HG03521 (cell line): Measurements from ENCODE around the gene MN1.

Source experiments
- ATAC-seq: cut with Tn5 transposase; IDR thresholded peaks from one replicate; pipeline ENCODE4 v1.9.1; 2021; ENCODE audit warnings: mild to moderate bottlenecking, moderate library complexity; ENCODE audit not compliant: unreplicated experiment

MN1 gene

GRCh38 chr22:27786291-27786932 lies 15.1 kb downstream of the MN1 start:
- ATAC-seq = no peak

DNA sequence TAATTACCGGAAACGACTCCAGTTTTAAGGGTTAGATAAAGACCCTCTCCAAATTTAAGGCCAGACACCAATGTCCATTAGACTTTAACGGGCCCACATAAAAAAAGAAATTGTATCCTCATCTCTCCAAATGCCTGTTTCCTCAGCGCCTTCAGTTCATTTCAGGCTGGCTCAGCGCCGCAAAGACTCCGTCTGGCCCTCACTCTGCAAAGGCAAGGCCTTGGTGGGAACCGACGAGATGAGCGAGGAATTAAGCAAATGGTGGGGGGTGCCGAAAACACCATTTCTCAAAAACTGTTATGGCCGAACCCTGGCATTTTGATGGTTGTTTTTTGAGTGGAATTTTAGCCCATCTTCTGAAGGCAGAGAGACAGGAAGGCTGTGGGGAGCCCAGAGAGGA lies 15.7 kb downstream of the MN1 start:
- no peak for ATAC-seq

DNA sequence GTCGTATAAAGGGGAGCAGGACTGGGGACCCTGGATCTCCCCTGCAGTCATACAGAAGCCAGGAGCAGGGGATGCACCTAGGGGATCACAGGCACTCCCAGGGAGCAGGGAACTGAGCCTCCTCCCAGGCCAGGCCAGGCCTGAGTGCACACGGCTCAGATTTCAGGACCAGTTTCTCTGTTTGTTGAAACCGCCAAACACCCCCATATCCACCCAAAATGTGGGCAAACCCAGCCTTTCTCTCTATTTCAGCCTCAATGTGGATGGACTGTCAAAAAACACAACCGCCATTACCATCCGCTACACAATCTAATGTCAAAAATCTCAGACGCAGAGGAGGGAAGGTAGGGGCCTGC lies 17.5 kb downstream of the MN1 start:
- ATAC-seq = no peak

DNA sequence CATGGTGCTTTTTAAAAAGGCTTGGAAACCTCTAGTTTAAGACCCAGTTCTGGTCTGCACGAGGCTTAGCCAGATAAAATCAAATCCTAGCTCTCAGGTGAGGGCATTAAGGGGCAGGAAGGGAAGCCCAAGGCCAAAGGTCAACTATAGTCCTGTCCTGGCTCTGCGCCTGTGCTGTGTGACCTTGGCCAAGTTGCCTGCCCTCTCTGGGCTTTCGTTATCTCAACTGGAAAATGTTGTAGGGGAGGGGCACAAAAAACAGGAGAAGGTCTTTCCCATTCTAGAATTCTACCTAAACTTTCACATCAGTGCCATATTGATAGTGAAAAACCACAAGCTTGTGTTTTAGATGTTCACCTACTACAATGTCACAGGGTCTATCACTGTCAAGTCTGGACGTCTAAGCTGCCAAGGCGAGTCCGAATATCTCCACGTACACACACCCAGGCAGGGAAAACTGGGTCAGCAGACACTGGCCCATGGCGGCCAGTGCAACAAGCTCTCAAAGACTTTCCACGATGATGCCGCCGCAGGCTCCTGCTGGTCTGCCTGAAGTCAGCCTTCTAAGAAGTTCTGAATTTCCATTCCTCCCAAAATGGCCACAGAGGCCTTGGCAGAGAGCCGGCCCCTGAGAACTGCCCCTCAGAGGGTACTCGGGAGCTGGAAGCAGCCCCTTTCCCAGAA lies 18.0 kb downstream of the MN1 start:
- no peak for ATAC-seq

GRCh38 chr22:27782088-27782487 lies 19.5 kb downstream of the MN1 start:
- ATAC-seq = no peak

DNA sequence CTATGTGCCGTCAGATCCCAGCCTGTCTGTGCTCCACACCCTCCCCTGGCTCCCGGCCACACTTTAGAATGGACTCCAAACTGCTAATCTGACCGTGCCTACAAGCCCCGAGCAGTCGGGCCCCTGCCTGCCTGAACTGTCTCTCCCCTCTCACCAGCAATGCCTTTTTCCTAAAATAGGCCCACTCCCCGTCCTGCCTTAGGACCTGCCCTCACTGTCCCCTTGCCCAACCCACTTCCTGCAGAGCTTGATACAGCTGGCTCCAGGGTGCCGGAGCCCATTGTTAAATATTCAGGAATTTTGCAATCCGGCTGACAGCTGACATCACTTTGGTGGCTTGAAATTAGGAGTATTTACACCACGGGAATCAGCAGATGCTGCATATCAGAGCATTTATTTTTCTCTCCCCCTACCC lies 21.4 kb downstream of the MN1 start:
- ATAC-seq = no peak

DNA sequence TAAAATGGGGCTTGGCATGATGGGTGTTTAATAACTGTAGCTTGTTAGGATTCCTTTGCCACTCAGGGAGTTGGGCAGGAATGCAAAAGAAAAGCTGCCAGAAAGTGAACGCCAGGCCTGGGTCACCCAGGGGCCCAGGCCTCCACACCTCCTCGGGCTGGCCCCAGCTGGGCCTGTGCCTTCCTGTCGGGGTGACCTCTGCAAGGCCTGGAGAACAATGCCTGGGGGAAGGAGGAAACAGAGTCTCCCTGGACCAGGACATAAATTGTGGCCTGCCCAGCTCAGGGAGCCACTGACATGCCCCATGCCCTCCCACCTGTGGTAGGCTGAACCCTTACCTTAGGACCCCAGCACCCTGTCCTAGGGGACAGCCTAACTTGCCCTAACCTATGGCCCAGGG lies 21.9 kb downstream of the MN1 start:
- ATAC-seq = no peak

DNA sequence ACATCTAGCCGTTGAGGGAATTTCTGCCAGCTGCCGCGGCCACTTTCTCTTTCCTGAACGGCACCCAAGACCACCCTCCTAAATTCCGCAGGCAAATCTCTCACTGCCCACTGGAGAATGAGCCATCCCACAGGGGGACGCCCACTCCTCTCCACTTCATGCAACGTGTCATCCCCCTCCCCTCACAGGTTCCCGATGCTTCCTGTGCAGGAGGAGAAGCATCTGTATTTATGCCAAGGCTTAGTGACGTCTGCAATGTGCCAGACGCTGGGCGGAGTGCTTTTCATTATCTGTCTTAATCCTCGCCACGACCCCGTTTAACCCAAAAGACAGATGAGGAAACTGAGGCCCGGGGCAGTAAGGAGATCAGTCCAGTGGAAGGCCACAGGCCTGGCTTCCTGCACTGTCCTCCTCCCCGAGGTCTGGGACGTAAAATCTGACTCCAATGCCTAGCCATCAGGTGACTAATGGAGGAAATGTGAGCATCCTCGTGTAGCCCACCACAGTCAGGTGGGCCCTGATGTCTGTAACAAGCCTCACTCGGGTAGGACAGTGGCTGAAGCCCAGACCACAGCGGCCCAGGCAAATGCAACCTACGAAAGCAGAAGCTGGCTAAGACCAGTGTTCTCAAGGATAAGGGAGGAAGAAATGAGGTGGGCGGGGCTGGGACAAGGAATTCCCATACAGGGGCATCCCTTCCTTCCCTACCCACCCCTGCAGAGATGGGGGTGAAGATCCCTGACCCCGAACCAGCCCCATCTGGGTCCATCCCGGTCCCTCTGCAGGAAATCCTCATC lies 23.1 kb downstream of the MN1 start:
- ATAC-seq = no peak

DNA sequence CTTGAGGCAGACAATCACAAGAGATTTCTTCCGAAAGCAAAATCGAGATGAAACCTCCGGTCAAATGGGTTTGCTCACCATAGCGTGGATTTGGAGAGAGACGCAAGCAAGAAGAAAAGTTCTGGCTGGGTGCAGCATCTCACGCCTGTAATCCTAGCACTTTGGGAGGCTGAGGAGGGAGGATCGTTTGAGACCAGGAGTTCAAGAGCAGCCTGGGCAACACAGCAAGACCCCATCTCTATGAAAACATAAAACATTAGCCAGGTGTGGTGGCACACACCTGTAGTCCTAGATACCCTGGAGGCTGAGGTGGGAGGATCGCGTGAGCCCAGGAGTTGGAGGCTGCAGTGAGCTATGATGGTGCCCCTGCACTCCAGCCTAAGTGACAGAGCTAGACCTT lies 24.4 kb downstream of the MN1 start:
- ATAC-seq = no peak

- ATAC-seq = no peak
Observed at GRCh38 chr22:27776650-27776958, 25.0 kb downstream of the MN1 start.

DNA sequence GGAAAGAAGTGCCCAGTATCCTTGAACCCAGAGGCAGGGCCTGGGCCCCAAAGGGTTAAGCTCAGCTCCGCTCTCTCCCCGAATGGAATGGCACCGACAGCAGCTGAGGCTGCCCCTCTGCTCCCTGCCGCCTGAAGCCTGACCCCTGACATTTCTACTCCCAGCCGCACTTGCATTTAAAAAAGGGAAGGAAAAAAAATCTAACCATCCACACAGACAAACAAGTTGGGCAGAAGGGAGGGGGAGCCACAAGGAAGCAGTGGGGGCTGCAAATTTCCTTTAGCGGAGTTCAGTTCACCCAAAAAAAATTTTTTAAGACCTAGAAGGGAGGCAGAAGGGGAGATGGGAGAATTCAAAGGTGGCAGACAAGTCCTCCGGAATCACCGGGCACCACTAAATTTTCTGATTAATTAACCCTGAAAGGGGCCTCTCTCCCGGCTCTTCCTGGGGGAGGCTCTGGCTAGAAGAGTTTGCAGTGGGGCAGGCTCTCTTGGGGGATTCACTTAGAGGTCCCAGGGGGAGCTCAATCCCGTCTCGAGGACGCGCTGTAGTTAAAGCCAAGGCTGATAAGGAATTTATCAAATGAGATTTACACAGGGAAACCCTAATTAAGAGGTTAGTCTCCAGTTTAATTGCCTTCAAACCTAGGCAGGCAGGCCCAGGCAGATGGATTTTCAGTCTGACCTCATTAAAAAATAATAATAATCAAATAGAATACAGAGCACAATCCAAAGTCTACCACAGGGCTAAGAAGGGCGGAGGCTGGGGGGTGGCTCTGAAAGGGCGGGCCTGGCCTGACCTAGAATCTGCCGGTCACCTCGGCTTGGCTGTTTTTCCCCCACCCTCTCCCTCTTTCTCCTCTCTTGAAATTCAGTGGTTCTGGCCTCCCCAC lies 25.6 kb downstream of the MN1 start:
- no peak for ATAC-seq

GRCh38 chr22:27775087-27775698 lies 26.4 kb downstream of the MN1 start:
- no peak for ATAC-seq

DNA sequence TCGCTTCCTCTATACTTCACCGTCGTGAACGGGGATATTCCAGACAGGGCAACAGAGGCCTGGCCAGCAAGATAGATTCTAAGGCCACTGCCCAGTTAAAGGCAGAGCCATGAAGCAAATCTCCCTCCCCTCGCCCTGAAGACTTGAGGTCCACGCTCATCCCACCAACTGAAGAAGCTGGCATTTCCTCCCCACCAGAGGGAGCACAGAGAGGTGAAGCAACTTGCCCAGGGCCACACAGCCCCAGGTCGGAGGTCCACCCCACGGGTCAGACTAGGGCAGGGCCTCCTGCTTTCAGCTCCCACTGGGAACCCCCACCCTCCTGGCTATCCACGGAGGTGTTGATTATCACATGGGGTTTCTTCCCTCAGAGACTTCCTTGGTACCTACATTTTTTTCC lies 27.4 kb downstream of the MN1 start:
- ATAC-seq = no peak

GRCh38 chr22:27772984-27773498 lies 28.5 kb downstream of the MN1 start:
- ATAC-seq = no peak

DNA sequence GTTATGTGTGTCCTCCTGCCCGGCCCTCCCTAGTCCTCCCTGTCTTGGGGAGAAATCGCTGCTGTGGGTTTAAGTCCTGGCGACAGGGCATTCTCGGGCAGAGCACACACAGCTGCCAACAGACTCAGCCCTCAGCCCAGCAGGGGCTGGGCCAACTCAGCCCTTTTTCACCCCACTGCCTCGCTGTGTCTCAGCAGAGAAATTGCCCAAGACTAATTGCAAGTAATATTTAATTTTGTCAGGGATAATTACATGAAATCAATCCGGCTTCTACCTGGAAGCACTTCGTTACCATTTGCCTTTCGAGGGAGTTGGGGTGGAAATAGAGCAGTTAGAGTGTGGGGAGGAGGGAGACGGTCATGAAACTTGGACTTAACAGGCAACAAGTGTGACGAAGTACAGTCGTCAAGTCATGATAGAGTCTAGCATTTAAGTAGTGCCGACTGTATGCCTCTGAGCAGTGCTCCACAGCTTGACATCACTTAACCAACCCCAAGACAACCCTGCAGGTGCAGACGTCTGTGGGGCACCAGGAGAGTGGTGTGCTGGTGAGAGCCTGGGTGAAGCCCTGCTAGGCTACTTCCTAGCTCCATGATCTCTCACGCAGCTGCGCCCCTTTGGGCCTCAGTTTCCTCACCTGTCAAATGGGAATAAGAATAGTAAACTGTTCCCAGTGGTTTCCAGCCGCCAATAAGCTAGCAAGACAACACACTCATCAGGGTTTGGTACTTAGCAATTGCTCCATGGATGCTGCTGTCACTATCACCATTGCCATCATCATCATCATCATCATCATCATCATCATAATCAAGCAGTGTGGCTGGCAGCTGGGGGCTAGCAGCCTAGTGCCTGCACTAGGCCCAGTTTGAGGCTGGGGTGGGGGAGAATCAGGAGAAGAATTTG lies 29.2 kb downstream of the MN1 start:
- ATAC-seq = no peak

DNA sequence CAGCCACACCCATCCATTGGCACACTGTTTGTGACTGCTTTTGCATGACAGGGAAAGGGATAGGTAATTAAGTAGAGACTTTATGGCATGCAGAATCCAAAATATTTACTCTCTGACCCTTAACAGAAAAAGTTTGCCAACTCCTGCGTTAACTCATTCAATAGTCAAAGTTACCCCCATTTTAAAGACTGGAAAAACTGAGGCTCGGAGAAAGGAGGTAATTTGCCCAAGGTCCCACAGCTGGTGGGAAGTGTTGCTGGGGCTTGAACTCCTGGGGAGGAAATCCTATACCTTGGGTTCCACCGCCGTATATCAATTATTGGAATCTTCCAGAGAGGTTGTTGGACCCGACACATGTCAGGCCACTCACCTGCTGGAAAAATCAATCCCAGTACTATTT lies 29.9 kb downstream of the MN1 start:
- no peak for ATAC-seq

GRCh38 chr22:27769012-27769411 lies 32.5 kb downstream of the MN1 start:
- no peak for ATAC-seq

GRCh38 chr22:27768027-27768653 lies 33.4 kb downstream of the MN1 start:
- ATAC-seq = no peak

GRCh38 chr22:27766679-27767078 lies 34.9 kb downstream of the MN1 start:
- no peak for ATAC-seq
